Pancreas (tissue), 10 donors: ENCODE measurements around the gene ABR. TPM values are rescaled to one million over a fixed set of nuclear protein-coding genes. Genes with fewer than 3 reads are reported as not detected.
"Not testable (repeated sequence)": the region's sequence is repeated elsewhere in the genome, so short reads cannot be mapped to it uniquely, and the experiment has no call there.

Experiments
- ATAC-seq, 4 donors: fragments of 200-7000 bp; cut with Tn5 transposase; one replicate each; pipeline versions ENCODE4 v1.8.0 to v1.9.1; 2020; ENCODE audit warnings: mild to moderate bottlenecking in 4 of 4, moderate library complexity in 4 of 4
- DNase-seq, 6 donors: peaks; one replicate each; pipeline ENCODE4 v3.0.0-alpha.2; 2020
- FAIRE-seq: peaks from 2 replicates; lab custom pipeline; 2012; peaks lifted over from hg19 to GRCh38; lab: Jason Lieb, UNC
- H3K27ac ChIP-seq, 4 donors: fragments of 200-600 bp; sonication (generic); 1 replicate in 3 of 4; 2 replicates in 1 of 4; pipeline versions ENCODE4 v1.5.0 to v1.8.0; 2020
- H3K27me3 ChIP-seq, 4 donors: fragments of 200-600 bp; one replicate each; pipeline ENCODE4 v1.8.0; 2021
- H3K36me3 ChIP-seq, 3 donors: fragments of 200-600 bp; sonication (generic) in 1 of 3; one replicate each; pipeline versions ENCODE4 v1.5.0 to v1.8.0; 2020 to 2021
- H3K4me1 ChIP-seq, 3 donors: fragments of 200-600 bp; one replicate each; pipeline ENCODE4 v1.8.0; 2021
- H3K4me3 ChIP-seq, 4 donors: fragments of 200-600 bp; sonication (generic) in 2 of 4; one replicate each; pipeline versions ENCODE4 v1.5.0 to v1.8.0; 2020 to 2021
- H3K9me3 ChIP-seq, 4 donors: fragments of 200-600 bp; one replicate each; pipeline ENCODE4 v1.8.0; 2021
- WGBS, 2 donors: extraction: QIAGEN DNeasy Blood & Tissue Kit; methylation state at CpG; one replicate each; pipeline ENCODE4 v1.1.7; 2013; 5-methylcytosine and 5-hydroxymethylcytosine counted together
- intact Hi-C, 3 donors: fragments of 100-400 bp; cut with DNase I; formaldehyde crosslinking; loops; one replicate each; pipeline versions ENCODE4 v1.11.1 to v1.14.2; 2022
- polyA plus RNA-seq, 2 donors: library from polyadenylated mRNA; stranded (reverse); fragments of 200-250 nt; gene quantifications; one replicate each; pipeline ENCODE4 v1.2.3, GENCODE V29; 2013
- total RNA-seq, 6 donors: library from RNA; stranded (reverse); fragmentation: NEBNext Ultra II Directional in 4 of 6; extraction: Animal tissue kit (Norgen Biotek cat#: 25700) in 4 of 6; gene quantifications; one replicate each; pipeline versions ENCODE4 v1.2.1 to v1.2.4, GENCODE V29; 2021 to 2023
- TF ChIP-seq, protein P1 (sequence below), 4 donors: fragments of 200-600 bp; sonication (generic) in 3 of 4; IDR thresholded peaks; one replicate each; pipeline versions ENCODE4 v1.5.0 to v1.8.0; 2021; ENCODE audit warnings: antibody characterized with exemption in 4 of 4
- donor health status: healthy with polysubstance abuse.
- donor health status: DM: no; HTN: no; CAD: no; lungs with moderate emphysema.
- donor health status: DM: no; HTN: no; CAD: no.
- donor health status: control.
- donor health status: control.
- donor health status: Bipolar disorder and iron deficiency.
- donor health status: DM: yes; HTN: yes; CAD: no.
- donor health status: DM: no; HTN: no; CAD: no.
- donor health status: DM: no; HTN: no; CAD: no.
- donor health status: DM: yes; HTN: yes; CAD: no.

Gene ABR
- total and polyA plus RNA-seq, 8 donors, result 15.4 to 65.7 (median 28.4) TPM

DNA sequence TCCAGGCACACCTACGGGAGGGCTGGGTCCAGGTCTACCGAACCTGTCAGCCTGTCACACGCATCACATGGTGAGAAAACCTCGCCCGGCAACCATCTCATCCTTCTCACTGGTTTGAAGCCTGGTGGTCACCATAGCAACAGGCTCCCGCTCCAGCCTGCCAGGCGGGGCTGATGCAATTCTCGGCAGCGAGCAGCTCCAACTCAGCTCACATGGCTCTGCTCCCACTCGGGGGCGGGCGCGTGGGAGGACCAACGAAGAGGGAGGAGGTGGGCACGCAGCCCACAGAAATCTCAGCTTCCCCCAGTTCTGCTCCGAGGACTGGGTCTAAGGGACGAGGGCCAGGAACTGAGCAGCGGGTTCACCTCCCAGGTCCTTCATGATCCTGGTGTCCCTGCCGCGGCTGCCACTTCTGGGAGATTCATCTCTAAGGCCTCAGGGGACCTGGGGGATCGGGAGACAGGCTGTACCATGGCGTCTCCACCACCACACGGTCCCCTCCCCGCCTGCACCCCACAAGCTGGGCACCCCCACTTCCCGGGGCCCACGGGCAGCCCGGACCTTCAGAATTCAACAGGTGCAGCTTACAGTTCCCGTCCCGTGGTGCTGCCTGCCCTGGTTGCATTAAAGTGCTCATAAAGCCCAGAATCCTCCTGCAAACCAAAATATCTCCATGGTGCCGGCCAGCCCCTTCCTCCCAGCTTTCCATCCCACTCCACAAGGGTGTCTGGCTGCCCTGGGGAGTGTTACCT lies 25.8 kb downstream of the ABR start:
- FAIRE-seq (no peak), DNase-seq (peak in 2 of 6 donors; percentile 24 to 48), ATAC-seq (peak in 3 of 4 donors; percentile 33 to 77 (median 67))
- H3K4me3 ChIP-seq, result no peak overlapping the region
- TF ChIP-seq, protein P1, sequence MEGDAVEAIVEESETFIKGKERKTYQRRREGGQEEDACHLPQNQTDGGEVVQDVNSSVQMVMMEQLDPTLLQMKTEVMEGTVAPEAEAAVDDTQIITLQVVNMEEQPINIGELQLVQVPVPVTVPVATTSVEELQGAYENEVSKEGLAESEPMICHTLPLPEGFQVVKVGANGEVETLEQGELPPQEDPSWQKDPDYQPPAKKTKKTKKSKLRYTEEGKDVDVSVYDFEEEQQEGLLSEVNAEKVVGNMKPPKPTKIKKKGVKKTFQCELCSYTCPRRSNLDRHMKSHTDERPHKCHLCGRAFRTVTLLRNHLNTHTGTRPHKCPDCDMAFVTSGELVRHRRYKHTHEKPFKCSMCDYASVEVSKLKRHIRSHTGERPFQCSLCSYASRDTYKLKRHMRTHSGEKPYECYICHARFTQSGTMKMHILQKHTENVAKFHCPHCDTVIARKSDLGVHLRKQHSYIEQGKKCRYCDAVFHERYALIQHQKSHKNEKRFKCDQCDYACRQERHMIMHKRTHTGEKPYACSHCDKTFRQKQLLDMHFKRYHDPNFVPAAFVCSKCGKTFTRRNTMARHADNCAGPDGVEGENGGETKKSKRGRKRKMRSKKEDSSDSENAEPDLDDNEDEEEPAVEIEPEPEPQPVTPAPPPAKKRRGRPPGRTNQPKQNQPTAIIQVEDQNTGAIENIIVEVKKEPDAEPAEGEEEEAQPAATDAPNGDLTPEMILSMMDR (IDR thresholded peaks at IDR 0.05), result no peak
- intact Hi-C loops, result no loop called here
- no peak overlapping the region for H3K27ac ChIP-seq
- no peaks in the 10 kb centered on the region for H3K36me3 ChIP-seq
- no peaks in the 10 kb centered on the region for H3K9me3 ChIP-seq
- no peaks in the 10 kb centered on the region for H3K27me3 ChIP-seq
- H3K4me1 ChIP-seq, result no peaks in the 10 kb centered on the region
- 34 to 48% methylated on average over 27 to 30 of the region's 30 CpGs for whole genome bisulfite sequencing, 2 donors

- ATAC-seq, H3K36me3 ChIP-seq, intact Hi-C loops, H3K27me3 ChIP-seq, H3K9me3 ChIP-seq, H3K4me1 ChIP-seq, H3K4me3 ChIP-seq, DNase-seq, FAIRE-seq, H3K27ac ChIP-seq: not testable (repeated sequence)
- 73 to 79% methylated on average over 8 of the region's 8 CpGs for WGBS, 2 donors
Observed at GRCh38 chr17:1152582-1152981, 27.2 kb downstream of the ABR start.

GRCh38 chr17:1150863-1151600 lies 28.7 kb downstream of the ABR start:
- peak in 1 of 4 donors; percentile 37 for ATAC-seq
- no peaks in the 10 kb centered on the region for H3K9me3 ChIP-seq
- intact Hi-C loops, result no loop called here
- TF ChIP-seq, protein P1 (IDR thresholded peaks at IDR 0.05), result no peak
- no peaks in the 10 kb centered on the region for H3K4me1 ChIP-seq
- WGBS, 2 donors, result 59 to 70% methylated on average over 12 of the region's 12 CpGs
- no peak for DNase-seq
- no peaks in the 10 kb centered on the region for H3K27me3 ChIP-seq
- FAIRE-seq, result no peak
- no peak overlapping the region for H3K27ac ChIP-seq
- H3K4me3 ChIP-seq, result no peak overlapping the region
- H3K36me3 ChIP-seq, result no peaks in the 10 kb centered on the region

GRCh38 chr17:1149869-1150268 lies 29.9 kb downstream of the ABR start:
- FAIRE-seq (no peak), DNase-seq (no peak), ATAC-seq (no peak)
- Histone ChIP-seq H3K27ac (no peak overlapping the region), H3K4me1 (no peaks in the 10 kb centered on the region), H3K36me3 (no peaks in the 10 kb centered on the region), H3K27me3 (no peaks in the 10 kb centered on the region), H3K9me3 (no peaks in the 10 kb centered on the region), H3K4me3 (no peak overlapping the region)
- intact Hi-C loops, result no loop called here
- WGBS, 2 donors, result 74 to 84% methylated on average over 13 of the region's 13 CpGs
- TF ChIP-seq, protein P1 (IDR thresholded peaks at IDR 0.05), result no peak

DNA sequence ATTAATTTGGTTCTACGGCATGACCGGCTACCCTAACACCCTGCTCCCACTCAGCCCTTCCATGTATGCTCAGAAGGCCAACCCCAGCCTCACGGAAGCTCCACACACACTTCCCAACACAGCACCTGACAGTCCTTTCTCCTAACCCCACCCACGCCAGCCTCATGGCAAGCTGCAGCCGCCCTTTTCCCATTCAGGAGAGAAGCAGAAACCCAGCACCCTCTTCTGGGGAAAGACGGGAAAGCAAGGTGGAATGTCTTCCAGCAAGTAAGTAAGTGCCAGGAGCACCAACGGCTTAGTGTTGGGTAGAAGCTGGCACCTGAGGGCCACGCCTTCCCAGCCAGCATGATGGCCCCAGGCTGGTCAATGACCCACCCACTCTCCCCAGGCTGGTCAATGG lies 32.1 kb downstream of the ABR start:
- Histone ChIP-seq H3K27ac (no peak overlapping the region), H3K27me3 (no peaks in the 10 kb centered on the region), H3K36me3 (no peaks in the 10 kb centered on the region), H3K9me3 (no peaks in the 10 kb centered on the region), H3K4me1 (no peaks in the 10 kb centered on the region), H3K4me3 (no peak overlapping the region)
- TF ChIP-seq, protein P1 (IDR thresholded peaks at IDR 0.05), result no peak
- WGBS, 2 donors, result 42% methylated on average over 8 of the region's 8 CpGs
- DNase-seq (peak in 2 of 6 donors; percentile 39 to 54), FAIRE-seq (no peak), ATAC-seq (peak; percentile 66 to 85 (median 84))
- intact Hi-C loops, result no loop called here
